ENCODE results near the gene TSPOAP1. TPM values are rescaled to one million over a fixed set of nuclear protein-coding genes. Genes with fewer than 3 reads are reported as not detected.

The TSPOAP1 gene
- total and polyA plus RNA-seq, 2 of the 13 experiments (the other 11 are each of a cell fraction or from before 2014, with no cell fraction given), result not detected

DNA sequence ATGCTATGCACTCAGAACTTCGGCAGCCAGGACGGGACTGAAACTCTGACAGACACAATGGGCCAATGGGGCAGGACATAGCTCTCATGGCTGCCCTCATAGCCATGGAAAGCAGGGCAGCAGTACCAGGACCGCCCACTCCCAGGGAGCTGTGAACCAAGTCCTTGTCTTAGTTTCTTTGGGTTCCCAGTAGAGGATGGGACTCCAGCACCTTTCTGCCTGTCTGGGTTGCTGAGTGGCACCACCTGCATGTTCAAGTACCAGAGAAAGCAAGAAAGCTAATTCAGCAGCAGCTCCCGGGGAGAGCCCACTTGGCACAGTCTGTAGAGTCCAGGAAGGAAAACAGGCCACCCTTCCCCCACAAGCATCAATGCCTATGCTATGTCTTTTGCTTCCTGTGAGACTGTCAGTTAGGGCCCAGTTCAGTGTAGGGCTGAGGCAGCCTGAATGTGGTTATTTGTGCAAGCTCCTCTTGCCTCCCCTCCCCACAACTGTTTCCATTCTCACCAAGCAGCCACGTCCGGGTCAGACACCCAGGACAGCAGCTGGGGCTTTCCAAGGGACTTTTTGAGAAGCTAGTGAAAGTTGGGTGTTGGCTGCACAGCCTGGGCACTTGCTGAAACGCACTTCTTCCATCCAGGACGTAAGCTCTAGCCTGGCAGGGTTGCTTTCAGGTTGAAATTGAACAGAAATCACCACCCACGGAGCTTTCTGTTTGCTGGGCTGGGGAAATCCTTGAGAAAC lies 15.6 kb upstream of the TSPOAP1 start:
- ChIA-PET POLR2A (interaction anchor here (0.8 to 5.3 kb wide), 12 partner anchors 8 to 170 kb away, joined by 3 to 39 read pairs (median 4); partner anchors contain the start of genes MTMR4, RNF43 and SUPT4H1), CTCF (ENCODE audit: low intra/inter-chr PET ratio, low total read pairs) (no interaction called here)
- Histone ChIP-seq H3K4me3 (replicated peaks in 1 of 3; ENCODE audit: insufficient read depth in 1 of 3, low read depth in 2 of 3, low read length in 3 of 3) (no peak overlapping the region), H3K27ac (ENCODE audit: extremely low read length, insufficient read depth, low read length) (no peak overlapping the region), H3K9me3 (ENCODE audit: low read length) (no peaks in the 10 kb centered on the region), H4K20me1 (ENCODE audit: insufficient read depth, low read length) (no peaks in the 10 kb centered on the region), H3K36me3 (replicated peaks in 1 of 2; ENCODE audit: control insufficient read depth in 1 of 2, insufficient read depth in 2 of 2, low read length in 2 of 2) (peaks cover 32 to 55% of the 10 kb centered on the region in 2 experiments), H3K27me3 (ENCODE audit: control insufficient read depth in 1 of 2, insufficient read depth in 2 of 2, low read length in 2 of 2) (no peaks in the 10 kb centered on the region), H3K4me2 (ENCODE audit: low read depth, low read length) (no peak overlapping the region), H2AFZ (ENCODE audit: low read length) (no peak overlapping the region), H3K9ac (ENCODE audit: insufficient read depth, low read depth, low read length) (no peak overlapping the region), H3K79me2 (ENCODE audit: insufficient read depth, low read length) (no peaks in the 10 kb centered on the region), H3K4me1 (ENCODE audit: insufficient read depth, low read length) (peaks cover 5% of the 10 kb centered on the region)
- DNase-seq (ENCODE audit: low spot score) (no peak), ATAC-seq (peak; percentile 10), FAIRE-seq (no peak)
- in situ Hi-C loops (cut with HindIII; ENCODE audit: extremely low pct_ligation_motif_present, low pct_unique_long_range_greater_than_20kb), result no loop called here
- intact Hi-C loops (cut with micrococcal nuclease; ENCODE audit: unreplicated experiment), result no loop called here
- 90% methylated on average over 8 of the region's 9 CpGs for WGBS (ENCODE audit: low lambda C conversion rate)
- BruUV-seq (replicated peaks), result no TSS peak
- 0 out of 2 replicates have a peak, but pooled peaks have one; percentile 64 for TF ChIP-seq SSRP1 (CRISPR knock-in tag; IDR thresholded peaks at IDR 0.05)
- TF ChIP-seq, protein P1, sequence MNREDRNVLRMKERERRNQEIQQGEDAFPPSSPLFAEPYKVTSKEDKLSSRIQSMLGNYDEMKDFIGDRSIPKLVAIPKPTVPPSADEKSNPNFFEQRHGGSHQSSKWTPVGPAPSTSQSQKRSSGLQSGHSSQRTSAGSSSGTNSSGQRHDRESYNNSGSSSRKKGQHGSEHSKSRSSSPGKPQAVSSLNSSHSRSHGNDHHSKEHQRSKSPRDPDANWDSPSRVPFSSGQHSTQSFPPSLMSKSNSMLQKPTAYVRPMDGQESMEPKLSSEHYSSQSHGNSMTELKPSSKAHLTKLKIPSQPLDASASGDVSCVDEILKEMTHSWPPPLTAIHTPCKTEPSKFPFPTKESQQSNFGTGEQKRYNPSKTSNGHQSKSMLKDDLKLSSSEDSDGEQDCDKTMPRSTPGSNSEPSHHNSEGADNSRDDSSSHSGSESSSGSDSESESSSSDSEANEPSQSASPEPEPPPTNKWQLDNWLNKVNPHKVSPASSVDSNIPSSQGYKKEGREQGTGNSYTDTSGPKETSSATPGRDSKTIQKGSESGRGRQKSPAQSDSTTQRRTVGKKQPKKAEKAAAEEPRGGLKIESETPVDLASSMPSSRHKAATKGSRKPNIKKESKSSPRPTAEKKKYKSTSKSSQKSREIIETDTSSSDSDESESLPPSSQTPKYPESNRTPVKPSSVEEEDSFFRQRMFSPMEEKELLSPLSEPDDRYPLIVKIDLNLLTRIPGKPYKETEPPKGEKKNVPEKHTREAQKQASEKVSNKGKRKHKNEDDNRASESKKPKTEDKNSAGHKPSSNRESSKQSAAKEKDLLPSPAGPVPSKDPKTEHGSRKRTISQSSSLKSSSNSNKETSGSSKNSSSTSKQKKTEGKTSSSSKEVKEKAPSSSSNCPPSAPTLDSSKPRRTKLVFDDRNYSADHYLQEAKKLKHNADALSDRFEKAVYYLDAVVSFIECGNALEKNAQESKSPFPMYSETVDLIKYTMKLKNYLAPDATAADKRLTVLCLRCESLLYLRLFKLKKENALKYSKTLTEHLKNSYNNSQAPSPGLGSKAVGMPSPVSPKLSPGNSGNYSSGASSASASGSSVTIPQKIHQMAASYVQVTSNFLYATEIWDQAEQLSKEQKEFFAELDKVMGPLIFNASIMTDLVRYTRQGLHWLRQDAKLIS (CRISPR knock-in tag; IDR thresholded peaks at IDR 0.05), result no peak
- peak; percentile 50; the same call in 1 of the 2 replicates for TF ChIP-seq POLR2G (IDR thresholded peaks at IDR 0.05; ENCODE audit: low read depth, low read length)
- 0 out of 2 replicates have a peak, but pooled peaks have one; percentile 28 for TF ChIP-seq SALL1 (CRISPR knock-in tag; IDR thresholded peaks at IDR 0.05)
- TF ChIP-seq, protein P2, sequence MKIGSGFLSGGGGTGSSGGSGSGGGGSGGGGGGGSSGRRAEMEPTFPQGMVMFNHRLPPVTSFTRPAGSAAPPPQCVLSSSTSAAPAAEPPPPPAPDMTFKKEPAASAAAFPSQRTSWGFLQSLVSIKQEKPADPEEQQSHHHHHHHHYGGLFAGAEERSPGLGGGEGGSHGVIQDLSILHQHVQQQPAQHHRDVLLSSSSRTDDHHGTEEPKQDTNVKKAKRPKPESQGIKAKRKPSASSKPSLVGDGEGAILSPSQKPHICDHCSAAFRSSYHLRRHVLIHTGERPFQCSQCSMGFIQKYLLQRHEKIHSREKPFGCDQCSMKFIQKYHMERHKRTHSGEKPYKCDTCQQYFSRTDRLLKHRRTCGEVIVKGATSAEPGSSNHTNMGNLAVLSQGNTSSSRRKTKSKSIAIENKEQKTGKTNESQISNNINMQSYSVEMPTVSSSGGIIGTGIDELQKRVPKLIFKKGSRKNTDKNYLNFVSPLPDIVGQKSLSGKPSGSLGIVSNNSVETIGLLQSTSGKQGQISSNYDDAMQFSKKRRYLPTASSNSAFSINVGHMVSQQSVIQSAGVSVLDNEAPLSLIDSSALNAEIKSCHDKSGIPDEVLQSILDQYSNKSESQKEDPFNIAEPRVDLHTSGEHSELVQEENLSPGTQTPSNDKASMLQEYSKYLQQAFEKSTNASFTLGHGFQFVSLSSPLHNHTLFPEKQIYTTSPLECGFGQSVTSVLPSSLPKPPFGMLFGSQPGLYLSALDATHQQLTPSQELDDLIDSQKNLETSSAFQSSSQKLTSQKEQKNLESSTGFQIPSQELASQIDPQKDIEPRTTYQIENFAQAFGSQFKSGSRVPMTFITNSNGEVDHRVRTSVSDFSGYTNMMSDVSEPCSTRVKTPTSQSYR (CRISPR knock-in tag; IDR thresholded peaks at IDR 0.05; ENCODE audit: borderline replicate concordance), result no peak
- TF ChIP-seq ZSCAN25 (CRISPR knock-in tag; IDR thresholded peaks at IDR 0.05), result 0 out of 2 replicates have a peak, but pooled peaks have one; percentile 36
- TF ChIP-seq NONO (IDR thresholded peaks at IDR 0.05), result no peak
- TF ChIP-seq NONO (CRISPR knock-in tag; conservative IDR thresholded peaks at IDR 0.05), result 0 out of 2 replicates have a peak, but pooled peaks have one; percentile 32
- no peak for TF ChIP-seq NR3C1 (CRISPR knock-in tag; IDR thresholded peaks at IDR 0.05)
- TF ChIP-seq TCF12 (IDR thresholded peaks at IDR 0.05), result no peak
- TF ChIP-seq TCF12 (CRISPR knock-in tag; IDR thresholded peaks at IDR 0.05), result no peak
- no peak for TF ChIP-seq ZNF790 (CRISPR knock-in tag; IDR thresholded peaks at IDR 0.05; ENCODE audit: borderline replicate concordance)
- 0 out of 2 replicates have a peak, but pooled peaks have one; percentile 7 for TF ChIP-seq RBFOX2 (IDR thresholded peaks at IDR 0.05; ENCODE audit: low read depth, low read length)
- TF ChIP-seq, protein P3, sequence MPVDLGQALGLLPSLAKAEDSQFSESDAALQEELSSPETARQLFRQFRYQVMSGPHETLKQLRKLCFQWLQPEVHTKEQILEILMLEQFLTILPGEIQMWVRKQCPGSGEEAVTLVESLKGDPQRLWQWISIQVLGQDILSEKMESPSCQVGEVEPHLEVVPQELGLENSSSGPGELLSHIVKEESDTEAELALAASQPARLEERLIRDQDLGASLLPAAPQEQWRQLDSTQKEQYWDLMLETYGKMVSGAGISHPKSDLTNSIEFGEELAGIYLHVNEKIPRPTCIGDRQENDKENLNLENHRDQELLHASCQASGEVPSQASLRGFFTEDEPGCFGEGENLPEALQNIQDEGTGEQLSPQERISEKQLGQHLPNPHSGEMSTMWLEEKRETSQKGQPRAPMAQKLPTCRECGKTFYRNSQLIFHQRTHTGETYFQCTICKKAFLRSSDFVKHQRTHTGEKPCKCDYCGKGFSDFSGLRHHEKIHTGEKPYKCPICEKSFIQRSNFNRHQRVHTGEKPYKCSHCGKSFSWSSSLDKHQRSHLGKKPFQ (CRISPR knock-in tag; IDR thresholded peaks at IDR 0.05; ENCODE audit: insufficient replicate concordance), result no peak
- peak; percentile 18 to 39; a peak in 3 of 4 replicates for TF ChIP-seq POLR2A (IDR thresholded peaks at IDR 0.05; ENCODE audit: insufficient read depth in 1 of 2, low read depth in 2 of 2, low read length in 2 of 2)

All from HepG2 (cell line).